HepG2 (cell line): Measurements from ENCODE around the gene SLC35F1. TPM values are rescaled to one million over a fixed set of nuclear protein-coding genes. Genes with fewer than 3 reads are reported as not detected.

Experiments
- ATAC-seq: fragments of 200-7000 bp; cut with Tn5 transposase; 3 replicates; pipeline ENCODE4 v1.9.1; 2020; ENCODE audit warnings: mild to moderate bottlenecking, moderate library complexity
- BruUV-seq: library from RNA; stranded (reverse); fragments of 400-500 nt; replicated peaks from 2 replicates; lab custom pipeline; 2021; lab: Mats Ljungman, UMichigan
- CTCF ChIA-PET: fragments of 300-600 bp; formaldehyde crosslinking; extraction: SDS; loops from one replicate; lab custom pipeline; 2021; ENCODE audit warnings: low total read pairs, inconsistent platforms, low intra/inter-chr PET ratio; lab: Yijun Ruan, JAX
- POLR2A ChIA-PET: fragments of 350-600 bp; sonication (Branson Sonifier 250); formaldehyde crosslinking; loops from one replicate; lab custom pipeline; 2020; ENCODE audit warnings: antibody characterized with exemption, inconsistent platforms; lab: Yijun Ruan, JAX
- DNase-seq: peaks from one replicate; pipeline ENCODE4 v3.0.0-alpha.2; 2015; ENCODE audit warnings: low spot score
- FAIRE-seq: peaks from 3 replicates; lab custom pipeline; 2011; peaks lifted over from hg19 to GRCh38; lab: Jason Lieb, UNC
- H2AFZ ChIP-seq: one replicate; pipeline ENCODE4 v1.6.1; 2011; ENCODE audit warnings: low read length, inconsistent platforms
- H3K27ac ChIP-seq: fragments of 300-600 bp; 3 replicates; pipeline ENCODE4 v1.8.0; 2011; ENCODE audit warnings: mixed run types, mild to moderate bottlenecking, mixed read lengths, low read length, inconsistent platforms; ENCODE audit not compliant: insufficient read depth; ENCODE audit errors: extremely low read length
- H3K27me3 ChIP-seq, 2 experiments: fragments of 200-600 bp in 1 of 2; 2 replicates in 1 of 2; 3 replicates in 1 of 2; pipeline versions ENCODE4 v1.6.0 to v1.8.0; 2011; ENCODE audit warnings: low read length in 2 of 2, mild to moderate bottlenecking in 2 of 2, moderate library complexity in 2 of 2, inconsistent platforms in 1 of 2; ENCODE audit not compliant: insufficient read depth in 2 of 2, control insufficient read depth in 1 of 2
- H3K36me3 ChIP-seq, 2 experiments: fragments of 200-600 bp in 1 of 2; replicated peaks in 1 of 2; 2 replicates in 1 of 2; 3 replicates in 1 of 2; pipeline versions ENCODE4 v1.5.1 to v1.8.0; 2011; ENCODE audit warnings: low read length in 2 of 2, inconsistent platforms in 1 of 2; ENCODE audit not compliant: insufficient read depth in 2 of 2, control insufficient read depth in 1 of 2
- H3K4me1 ChIP-seq: 2 replicates; pipeline ENCODE4 v1.5.1; 2012; ENCODE audit warnings: low read length, inconsistent platforms; ENCODE audit not compliant: insufficient read depth
- H3K4me2 ChIP-seq: 2 replicates; pipeline ENCODE4 v1.6.0; 2011; ENCODE audit warnings: low read depth, low read length, inconsistent platforms
- H3K4me3 ChIP-seq, 3 experiments: fragments of 200-600 bp in 1 of 3; sonication (generic), shearing (Covaris generic) in 1 of 3; replicated peaks in 1 of 3; 2 replicates each; pipeline ENCODE4 v1.5.1; 2011 to 2016; ENCODE audit warnings: low read length in 3 of 3, inconsistent platforms in 2 of 3, low read depth in 2 of 3, mild to moderate bottlenecking in 2 of 3, control low read depth in 1 of 3, mixed read lengths in 1 of 3; ENCODE audit not compliant: insufficient read depth in 1 of 3
- H3K79me2 ChIP-seq: one replicate; pipeline ENCODE4 v1.6.1; 2011; ENCODE audit warnings: low read length, inconsistent platforms; ENCODE audit not compliant: insufficient read depth
- H3K9ac ChIP-seq: 2 replicates; pipeline ENCODE4 v1.6.0; 2011; ENCODE audit warnings: mild to moderate bottlenecking, low read depth, low read length, inconsistent platforms; ENCODE audit not compliant: insufficient read depth
- H3K9me3 ChIP-seq: 2 replicates; pipeline ENCODE4 v1.5.1; 2012; ENCODE audit warnings: mild to moderate bottlenecking, low read length
- H4K20me1 ChIP-seq: 2 replicates; pipeline ENCODE4 v1.6.0; 2011; ENCODE audit warnings: inconsistent platforms, mild to moderate bottlenecking, low read length, moderate library complexity; ENCODE audit not compliant: insufficient read depth
- CAMTA2 ChIP-seq: sonication (generic); formaldehyde crosslinking; IDR thresholded peaks from 2 replicates; pipeline ENCODE4 v1.4.0; 2020; ENCODE audit warnings: mild to moderate bottlenecking, missing genetic modification reagents, borderline replicate concordance
- FOXO4 ChIP-seq: sonication (generic); formaldehyde crosslinking; conservative IDR thresholded peaks from 2 replicates; pipeline ENCODE4 v1.8.1; 2023; ENCODE audit warnings: missing genetic modification reagents
- HMGA1 ChIP-seq: sonication (generic); formaldehyde crosslinking; conservative IDR thresholded peaks from 2 replicates; pipeline ENCODE4 v1.4.0; 2020; ENCODE audit warnings: missing genetic modification reagents
- KMT2A ChIP-seq: sonication (generic); formaldehyde crosslinking; IDR thresholded peaks from 2 replicates; pipeline ENCODE4 v1.4.0; 2020; ENCODE audit warnings: missing genetic modification reagents
- LBX2 ChIP-seq: sonication (generic); formaldehyde crosslinking; IDR thresholded peaks from 2 replicates; pipeline ENCODE4 v1.5.0; 2020; ENCODE audit warnings: missing genetic modification reagents, mild to moderate bottlenecking, borderline replicate concordance
- RARA ChIP-seq: IDR thresholded peaks from 2 replicates; pipeline ENCODE4 v1.6.1; 2016; ENCODE audit warnings: missing genetic modification reagents, missing compliant biosample characterization
- SP5 ChIP-seq: IDR thresholded peaks from 2 replicates; pipeline ENCODE4 v1.6.1; 2016; ENCODE audit warnings: low read depth, borderline replicate concordance
- TAF15 ChIP-seq: fragments of 200-400 bp; formaldehyde crosslinking; IDR thresholded peaks from one replicate; pipeline ENCODE4 v1.6.1; 2018; ENCODE audit warnings: mild to moderate bottlenecking, low read depth, low read length; ENCODE audit not compliant: poor library complexity, severe bottlenecking
- YEATS2 ChIP-seq: sonication (generic); formaldehyde crosslinking; IDR thresholded peaks from 2 replicates; pipeline ENCODE4 v1.4.0; 2020; ENCODE audit warnings: missing genetic modification reagents, borderline replicate concordance
- ZIK1 ChIP-seq: sonication (generic); formaldehyde crosslinking; IDR thresholded peaks from 2 replicates; pipeline ENCODE4 v1.5.0; 2020; ENCODE audit warnings: mild to moderate bottlenecking, low read depth, missing genetic modification reagents, borderline replicate concordance
- ZNF234 ChIP-seq: sonication (generic); formaldehyde crosslinking; conservative IDR thresholded peaks from 2 replicates; pipeline ENCODE4 v1.5.1; 2020; ENCODE audit warnings: mild to moderate bottlenecking, missing genetic modification reagents
- ZNF264 ChIP-seq: sonication (generic); formaldehyde crosslinking; IDR thresholded peaks from 2 replicates; pipeline ENCODE4 v1.4.0; 2020; ENCODE audit warnings: missing genetic modification reagents
- ZNF556 ChIP-seq: sonication (generic); formaldehyde crosslinking; IDR thresholded peaks from 2 replicates; pipeline ENCODE4 v1.4.0; 2020; ENCODE audit warnings: mild to moderate bottlenecking, missing genetic modification reagents, borderline replicate concordance
- WGBS: methylation state at CpG from one replicate; pipeline ENCODE4 v1.1.6; 2017; ENCODE audit warnings: low lambda C conversion rate; 5-methylcytosine and 5-hydroxymethylcytosine counted together
- in situ Hi-C: cut with HindIII; loops from 2 replicates; pipeline ENCODE4 v1.10.0; 2017; ENCODE audit warnings: low pct_unique_long_range_greater_than_20kb; ENCODE audit not compliant: extremely low pct_ligation_motif_present
- intact Hi-C: fragments of 100-400 bp; cut with micrococcal nuclease; formaldehyde crosslinking; loops from one replicate; pipeline ENCODE4 v1.10.0; 2022; ENCODE audit not compliant: unreplicated experiment
- polyA plus RNA-seq, 8 experiments: library from polyadenylated mRNA; depleted of rRNA in 3 of 8; stranded (reverse) in 7 of 8; unstranded in 1 of 8; fragments of >200 nt; fragmentation: Illumina TruSeq in 4 of 8; extraction: Trizol in 4 of 8; gene quantifications; 2 replicates each; pipeline versions ENCODE4 v1.2.1 to v1.2.3, GENCODE V29; 2011 to 2016; ENCODE audit warnings: low read depth in 4 of 8, missing spikeins in 1 of 8, mixed read lengths in 1 of 8; ENCODE audit not compliant: insufficient read depth in 1 of 8
- total RNA-seq, 5 experiments: library from RNA; depleted of rRNA; stranded (reverse); fragments of >200 nt; fragmentation: Illumina TruSeq; extraction: Trizol; gene quantifications; 2 replicates each; pipeline ENCODE4 v1.2.3, GENCODE V29; 2016; ENCODE audit warnings: low read depth in 1 of 5
- TF ChIP-seq, protein P1 (sequence below): sonication (generic); formaldehyde crosslinking; IDR thresholded peaks from 2 replicates; pipeline ENCODE4 v1.8.1; 2023; ENCODE audit warnings: mild to moderate bottlenecking, inconsistent platforms, moderate library complexity, missing genetic modification reagents, borderline replicate concordance
- TF ChIP-seq, protein P2 (sequence below): sonication (generic); formaldehyde crosslinking; IDR thresholded peaks from 2 replicates; pipeline ENCODE4 v1.4.0; 2020; ENCODE audit warnings: missing genetic modification reagents, mild to moderate bottlenecking, borderline replicate concordance

Gene SLC35F1
- total and polyA plus RNA-seq, 2 of the 13 experiments (the other 11 are each of a cell fraction or from before 2014, with no cell fraction given), result 0.01 TPM; not detected in 1

DNA sequence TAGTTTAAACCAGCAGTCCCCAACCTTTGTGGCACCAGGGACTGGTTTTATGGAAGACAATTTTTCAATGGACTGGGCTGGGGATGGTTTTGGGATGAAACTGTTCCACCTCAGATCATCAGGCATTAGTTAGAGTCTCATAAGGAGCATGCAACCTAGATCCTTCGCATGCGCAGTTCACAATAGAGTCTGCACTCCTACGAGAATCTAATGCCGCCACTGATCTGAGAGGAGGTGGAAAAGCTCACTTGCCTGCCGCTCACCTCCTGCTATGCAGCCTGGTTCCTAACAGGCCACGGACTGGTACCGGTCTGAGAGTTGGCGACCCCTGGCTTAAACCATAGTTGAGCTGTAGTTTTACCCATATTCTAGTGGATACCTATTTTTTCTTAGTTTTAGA is 154.6 kb downstream of the SLC35F1 start (continued):
- TF ChIP-seq ZNF556 (CRISPR knock-in tag), result no peak
- no peak for TF ChIP-seq LBX2 (CRISPR knock-in tag)
- no peak for TF ChIP-seq ZNF264 (CRISPR knock-in tag)
- TF ChIP-seq, protein P1, sequence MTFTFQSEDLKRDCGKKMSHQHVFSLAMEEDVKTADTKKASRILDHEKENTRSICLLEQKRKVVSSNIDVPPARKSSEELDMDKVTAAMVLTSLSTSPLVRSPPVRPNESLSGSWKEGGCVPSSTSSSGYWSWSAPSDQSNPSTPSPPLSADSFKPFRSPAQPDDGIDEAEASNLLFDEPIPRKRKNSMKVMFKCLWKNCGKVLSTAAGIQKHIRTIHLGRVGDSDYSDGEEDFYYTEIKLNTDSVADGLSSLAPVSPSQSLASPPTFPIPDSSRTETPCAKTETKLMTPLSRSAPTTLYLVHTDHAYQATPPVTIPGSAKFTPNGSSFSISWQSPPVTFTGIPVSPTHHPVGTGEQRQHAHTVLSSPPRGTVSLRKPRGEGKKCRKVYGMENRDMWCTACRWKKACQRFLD (CRISPR knock-in tag), result no peak
- no peak for TF ChIP-seq ZNF234 (CRISPR knock-in tag)
- TF ChIP-seq CAMTA2 (CRISPR knock-in tag), result no peak

GRCh38 chr6:118080547-118080946 is 173.5 kb downstream of the SLC35F1 start:
- in situ Hi-C loops, result no loop called here

More at GRCh38 chr6:118080547-118080946, 173.5 kb downstream of the SLC35F1 start:
- TF ChIP-seq ZIK1 (no peak), TAF15 (no peak), YEATS2 (CRISPR knock-in tag) (no peak), SP5 (CRISPR knock-in tag) (no peak), RARA (CRISPR knock-in tag) (no peak), HMGA1 (CRISPR knock-in tag) (no peak), KMT2A (CRISPR knock-in tag) (no peak), FOXO4 (CRISPR knock-in tag) (no peak)
- TF ChIP-seq, protein P2, sequence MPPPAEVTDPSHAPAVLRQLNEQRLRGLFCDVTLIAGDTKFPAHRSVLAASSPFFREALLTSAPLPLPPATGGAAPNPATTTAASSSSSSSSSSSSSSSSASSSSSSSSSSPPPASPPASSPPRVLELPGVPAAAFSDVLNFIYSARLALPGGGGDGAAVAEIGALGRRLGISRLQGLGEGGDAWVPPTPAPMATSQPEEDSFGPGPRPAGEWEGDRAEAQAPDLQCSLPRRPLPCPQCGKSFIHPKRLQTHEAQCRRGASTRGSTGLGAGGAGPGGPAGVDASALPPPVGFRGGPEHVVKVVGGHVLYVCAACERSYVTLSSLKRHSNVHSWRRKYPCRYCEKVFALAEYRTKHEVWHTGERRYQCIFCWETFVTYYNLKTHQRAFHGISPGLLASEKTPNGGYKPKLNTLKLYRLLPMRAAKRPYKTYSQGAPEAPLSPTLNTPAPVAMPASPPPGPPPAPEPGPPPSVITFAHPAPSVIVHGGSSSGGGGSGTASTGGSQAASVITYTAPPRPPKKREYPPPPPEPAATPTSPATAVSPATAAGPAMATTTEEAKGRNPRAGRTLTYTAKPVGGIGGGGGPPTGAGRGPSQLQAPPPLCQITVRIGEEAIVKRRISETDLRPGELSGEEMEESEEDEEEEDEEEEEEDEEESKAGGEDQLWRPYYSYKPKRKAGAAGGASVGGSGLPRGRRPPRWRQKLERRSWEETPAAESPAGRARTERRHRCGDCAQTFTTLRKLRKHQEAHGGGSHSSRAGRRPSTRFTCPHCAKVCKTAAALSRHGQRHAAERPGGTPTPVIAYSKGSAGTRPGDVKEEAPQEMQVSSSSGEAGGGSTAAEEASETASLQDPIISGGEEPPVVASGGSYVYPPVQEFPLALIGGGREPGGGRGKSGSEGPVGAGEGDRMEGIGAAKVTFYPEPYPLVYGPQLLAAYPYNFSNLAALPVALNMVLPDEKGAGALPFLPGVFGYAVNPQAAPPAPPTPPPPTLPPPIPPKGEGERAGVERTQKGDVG (CRISPR knock-in tag), result no peak
- no TSS peak for BruUV-seq
- no peaks in the 10 kb centered on the region for H3K4me1 ChIP-seq
- H3K4me3 ChIP-seq, result no peak overlapping the region
- ChIA-PET CTCF (no interaction called here), POLR2A (no interaction called here)
- no peaks in the 10 kb centered on the region for H3K36me3 ChIP-seq
- no peaks in the 10 kb centered on the region for H3K9me3 ChIP-seq
- WGBS, result 0% methylated on average over 2 of the region's 2 CpGs
- no peaks in the 10 kb centered on the region for H3K79me2 ChIP-seq
- H3K4me2 ChIP-seq, result no peak overlapping the region
- intact Hi-C loops, result no loop called here
- DNase-seq (no peak), ATAC-seq (peak; percentile 73), FAIRE-seq (no peak)
- H3K27ac ChIP-seq, result no peak overlapping the region
- H3K27me3 ChIP-seq, result no peaks in the 10 kb centered on the region
- H3K9ac ChIP-seq, result no peak overlapping the region
- no peak overlapping the region for H2AFZ ChIP-seq
- H4K20me1 ChIP-seq, result no peaks in the 10 kb centered on the region; the same call in 1 of the 2 replicates
